ENCODE data around the gene AEBP2.

Gene AEBP2

DNA sequence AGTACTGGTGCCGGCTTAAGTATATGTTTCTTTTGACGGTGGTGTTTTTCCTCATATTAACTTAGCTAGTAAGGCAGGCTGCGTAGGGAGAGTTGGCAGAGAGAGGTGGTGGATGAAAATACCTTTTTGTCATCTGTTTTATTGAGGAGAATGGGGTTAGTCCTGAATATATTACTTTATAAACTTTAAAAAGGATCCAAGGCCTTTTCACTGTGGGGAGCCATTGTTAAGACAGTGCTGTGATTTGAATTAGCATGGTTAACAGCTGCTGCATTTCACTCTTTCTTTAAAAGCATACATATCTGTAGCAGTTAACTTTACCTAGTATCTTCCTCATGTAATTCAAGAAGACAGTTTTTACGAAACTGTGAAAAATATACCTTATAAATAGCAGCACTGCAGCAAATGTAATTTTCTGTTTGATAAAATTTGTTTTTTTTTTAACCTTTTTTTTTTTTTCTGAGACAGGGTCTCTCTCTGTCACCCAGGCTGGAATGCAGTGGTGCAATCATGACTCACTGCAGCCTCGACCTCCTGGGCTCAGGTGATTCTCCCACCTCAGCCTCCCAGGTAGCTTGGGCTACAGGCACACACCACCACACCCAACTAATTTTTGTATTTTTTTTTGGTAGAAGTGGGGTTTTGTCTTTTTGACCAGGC lies 57.1 kb downstream of the AEBP2 start:
- in situ Hi-C loops (cut with MboI; ENCODE audit: low sequenced_read_pairs), result no loop called here

DNA sequence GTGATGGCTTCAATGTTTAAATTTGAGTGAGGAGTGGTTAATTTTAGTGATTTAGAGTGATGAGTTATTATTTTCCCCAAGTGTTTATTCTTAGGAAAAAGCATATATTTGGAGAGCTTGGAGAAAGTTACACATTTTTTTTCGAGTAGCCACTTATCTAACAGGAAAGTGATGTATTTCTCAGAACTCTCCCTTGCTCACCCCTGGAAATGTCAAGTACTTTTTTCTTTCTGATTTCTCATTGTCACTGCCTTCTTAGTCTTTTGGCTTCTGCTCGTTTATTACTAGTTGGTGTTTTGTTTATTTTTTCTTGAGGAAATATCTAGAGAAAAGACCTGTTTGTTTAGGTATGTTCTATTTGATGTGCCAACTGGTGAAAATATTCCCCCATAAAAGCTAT lies 58.8 kb downstream of the AEBP2 start:
- in situ Hi-C loops (cut with MboI; ENCODE audit: low sequenced_read_pairs), result no loop called here

DNA sequence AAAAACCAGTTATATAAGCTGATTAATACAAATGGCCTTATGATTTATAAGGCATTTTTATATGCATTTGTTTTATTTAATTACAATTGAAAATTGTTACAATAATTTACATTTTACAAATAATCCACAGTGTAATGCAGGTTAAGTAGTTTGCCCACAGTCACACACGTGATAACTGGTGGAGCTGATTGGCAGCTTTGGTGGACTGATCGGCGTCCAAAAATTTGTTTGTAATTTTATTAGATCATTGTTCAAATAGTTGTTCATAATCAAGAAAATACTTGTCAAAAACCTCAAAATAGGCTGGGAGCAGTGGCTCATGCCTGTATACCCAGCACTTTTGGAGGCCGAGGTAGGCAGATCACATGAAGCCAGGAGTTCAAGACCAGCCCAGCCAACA lies 59.7 kb downstream of the AEBP2 start:
- in situ Hi-C loops (cut with MboI; ENCODE audit: low sequenced_read_pairs), result no loop called here

DNA sequence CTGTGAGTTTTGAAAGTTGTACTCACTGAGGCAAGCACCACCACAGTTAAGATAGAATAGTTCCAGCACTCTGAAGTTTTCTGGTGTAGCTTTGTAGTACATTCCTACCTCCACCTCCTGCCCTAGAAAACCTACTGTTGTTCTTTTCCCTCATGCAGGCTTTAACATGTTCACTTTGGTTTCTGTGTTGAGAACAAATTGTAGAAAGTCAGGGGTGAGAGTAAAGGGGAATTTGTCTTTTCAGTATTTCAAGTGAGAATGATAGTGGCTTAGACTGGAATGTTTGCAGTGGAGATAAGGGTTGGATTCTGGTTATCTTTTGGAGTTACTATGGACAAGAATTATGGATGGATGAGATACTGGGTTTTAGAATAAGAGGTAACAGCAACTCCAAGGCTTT lies 67.2 kb downstream of the AEBP2 start:
- in situ Hi-C loops (cut with MboI; ENCODE audit: low sequenced_read_pairs), result no loop called here

DNA sequence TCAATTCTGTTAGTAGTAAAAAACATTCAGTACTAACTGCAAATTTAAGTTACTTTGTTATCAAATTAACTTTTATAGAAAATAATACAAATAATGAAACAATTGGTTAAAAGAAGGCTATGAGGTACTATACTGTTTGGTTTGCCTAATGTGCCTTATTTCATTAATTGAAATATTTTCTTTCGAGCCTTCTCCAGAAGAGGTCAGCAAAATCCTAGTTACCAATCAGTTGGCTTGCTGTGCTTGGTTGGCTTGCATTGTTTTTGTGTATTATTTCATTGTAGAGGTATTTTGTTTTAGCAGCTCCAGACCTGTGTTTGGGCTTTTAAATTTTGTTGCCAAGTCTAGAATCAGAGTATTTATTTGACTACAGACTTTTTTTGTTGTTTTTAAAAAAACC lies 68.5 kb downstream of the AEBP2 start:
- in situ Hi-C loops (cut with MboI; ENCODE audit: low sequenced_read_pairs), result no loop called here

DNA sequence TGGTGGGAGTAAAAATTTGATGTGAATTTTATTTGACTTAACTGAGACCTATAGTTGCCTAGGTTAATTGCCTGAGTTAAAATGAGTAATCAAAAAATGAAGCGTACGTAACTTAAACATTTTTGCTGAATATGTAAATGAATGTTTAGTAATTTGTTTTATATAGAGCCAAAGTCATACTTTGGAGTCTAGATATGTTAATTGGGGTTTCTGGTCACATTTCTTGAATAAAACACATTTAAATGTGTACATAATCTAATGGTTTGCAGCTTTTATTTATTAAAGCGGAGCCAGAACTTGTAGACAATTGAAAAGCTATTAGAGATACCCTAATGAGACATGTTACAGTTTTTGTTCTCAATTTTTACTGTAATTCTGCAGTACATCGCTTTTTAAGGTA lies 71.2 kb downstream of the AEBP2 start:
- in situ Hi-C loops (cut with MboI; ENCODE audit: low sequenced_read_pairs), result no loop called here

DNA sequence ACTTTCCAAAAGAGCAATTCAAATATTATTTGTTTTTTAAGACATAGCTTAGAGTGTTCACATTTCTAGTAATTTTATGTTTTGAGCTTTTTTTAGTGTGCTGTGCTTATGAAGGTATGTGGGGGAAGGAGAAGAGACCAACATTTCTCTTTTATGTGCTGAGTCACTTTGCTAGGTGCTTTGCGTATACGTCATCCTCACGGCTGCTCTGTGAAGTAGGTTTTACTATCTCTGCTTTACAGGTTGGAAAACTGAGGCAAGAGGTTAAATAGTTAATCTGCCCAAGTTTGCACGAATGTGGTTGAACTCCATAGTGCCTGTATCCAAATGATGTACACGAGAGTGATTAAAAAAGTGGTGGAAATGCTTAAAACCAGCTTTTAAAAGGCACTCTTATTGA lies 75.9 kb downstream of the AEBP2 start:
- in situ Hi-C loops (cut with MboI; ENCODE audit: low sequenced_read_pairs), result no loop called here

DNA sequence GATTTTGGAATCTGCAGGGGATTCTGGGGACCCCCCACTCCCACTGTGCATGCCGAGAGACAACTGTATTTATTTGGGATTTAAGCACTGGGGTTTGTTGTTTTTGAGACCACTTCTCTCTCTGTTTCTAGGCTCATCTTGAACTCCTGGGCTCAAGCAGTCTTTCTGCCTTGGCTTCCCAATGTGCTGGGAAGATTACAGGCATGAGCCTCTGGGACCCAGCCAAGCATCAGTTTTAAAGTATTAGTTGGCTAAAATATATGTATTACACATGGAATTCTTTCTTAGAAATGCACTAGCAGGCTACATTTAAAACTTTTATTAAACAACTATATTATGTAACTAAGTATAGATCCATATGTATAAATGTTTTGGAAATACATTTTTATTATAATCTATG lies 78.3 kb downstream of the AEBP2 start:
- in situ Hi-C loops (cut with MboI; ENCODE audit: low sequenced_read_pairs), result no loop called here

DNA sequence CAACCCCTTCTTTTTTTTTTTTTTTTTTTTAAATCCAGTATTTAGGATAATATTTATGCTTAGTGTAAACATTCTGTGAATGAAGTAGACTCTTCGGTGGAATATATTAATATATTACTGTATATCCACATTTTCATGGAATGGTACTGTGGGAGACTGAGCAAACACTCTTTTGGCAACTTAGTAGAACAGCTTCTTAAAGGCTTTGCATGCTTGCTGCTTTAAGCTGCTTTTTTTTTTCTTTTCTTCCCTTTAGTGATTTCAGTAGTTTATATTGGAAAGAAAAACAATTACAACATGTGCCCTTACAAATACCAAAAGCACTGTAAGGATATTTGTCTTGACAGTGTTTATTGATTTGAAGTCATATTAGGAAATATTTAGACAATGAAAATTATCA lies 78.9 kb downstream of the AEBP2 start:
- in situ Hi-C loops (cut with MboI; ENCODE audit: low sequenced_read_pairs), result no loop called here

DNA sequence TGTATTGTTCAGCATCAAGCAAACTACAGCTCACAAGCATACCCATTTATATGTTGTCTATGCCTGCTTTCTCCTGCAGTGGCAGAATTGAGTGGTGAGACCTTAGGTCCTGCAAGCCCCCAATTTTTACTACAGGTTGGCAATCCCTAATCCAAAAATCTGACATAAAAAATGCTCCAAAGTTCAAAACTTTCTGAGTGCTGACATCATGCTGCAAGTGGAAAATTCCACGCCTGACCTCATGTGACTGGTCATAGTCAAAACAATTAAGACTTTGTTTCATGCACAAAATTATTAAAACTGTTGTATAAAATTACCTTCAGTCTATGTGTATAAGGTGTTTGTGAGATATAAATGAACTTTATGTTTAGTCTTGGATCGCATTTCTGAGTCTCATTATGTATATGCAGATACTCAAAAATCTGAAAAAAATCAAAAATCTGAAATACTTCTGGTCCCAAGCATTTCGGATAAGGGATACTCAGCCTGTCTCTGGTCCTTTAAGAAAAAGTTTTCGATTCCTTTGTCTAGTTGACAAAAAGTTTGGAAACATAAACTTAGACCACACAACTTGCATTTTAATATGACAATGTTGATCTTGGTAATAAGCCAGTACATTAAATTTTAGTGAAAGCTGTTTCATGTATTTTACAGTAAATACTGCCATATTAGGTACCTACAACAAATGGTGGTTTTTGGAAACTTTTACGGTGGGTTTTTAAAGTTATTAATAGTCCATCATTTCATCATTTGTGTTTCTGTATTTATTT lies 81.5 kb downstream of the AEBP2 start:
- in situ Hi-C loops (cut with MboI; ENCODE audit: low sequenced_read_pairs), result no loop called here

DNA sequence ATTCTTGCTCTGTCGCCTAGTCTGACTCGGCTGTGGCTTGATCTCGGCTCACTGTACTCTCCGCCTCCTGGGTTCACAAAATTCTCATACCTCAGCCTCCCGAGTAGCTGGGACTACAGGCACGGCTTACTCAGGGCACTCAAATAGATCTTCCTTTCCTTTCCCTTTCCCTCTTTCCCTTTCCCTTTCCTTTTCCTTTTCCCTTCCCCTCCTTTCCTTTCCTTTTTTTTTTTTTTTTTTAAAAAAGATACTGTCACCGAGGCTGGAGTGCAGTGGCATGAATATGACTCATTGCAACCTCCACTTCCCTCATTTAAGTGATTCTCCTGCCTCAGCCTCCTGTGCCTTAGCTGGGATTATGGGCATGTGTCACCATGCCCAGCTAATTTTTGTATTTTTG lies 86.0 kb downstream of the AEBP2 start:
- in situ Hi-C loops (cut with MboI; ENCODE audit: low sequenced_read_pairs), result no loop called here

DNA sequence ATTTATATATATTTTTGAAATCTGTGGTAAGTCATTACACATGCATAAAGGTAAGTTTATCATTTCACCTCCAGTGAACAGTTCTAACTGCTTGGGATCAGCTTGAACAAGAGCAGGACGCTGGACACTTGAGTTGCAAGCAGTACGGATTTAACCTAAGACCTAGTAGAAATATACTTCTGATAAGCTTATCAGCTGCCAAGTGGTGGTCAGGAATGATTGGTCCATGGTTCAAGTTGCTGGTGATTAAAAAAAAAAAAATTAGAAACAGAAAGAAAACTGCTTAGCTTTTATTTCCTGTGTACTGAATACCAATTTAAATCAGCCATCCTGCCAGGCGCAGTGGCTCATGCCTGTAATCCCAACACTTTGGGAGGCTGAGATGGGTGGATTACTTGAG lies 88.6 kb downstream of the AEBP2 start:
- in situ Hi-C loops (cut with MboI; ENCODE audit: low sequenced_read_pairs), result no loop called here

DNA sequence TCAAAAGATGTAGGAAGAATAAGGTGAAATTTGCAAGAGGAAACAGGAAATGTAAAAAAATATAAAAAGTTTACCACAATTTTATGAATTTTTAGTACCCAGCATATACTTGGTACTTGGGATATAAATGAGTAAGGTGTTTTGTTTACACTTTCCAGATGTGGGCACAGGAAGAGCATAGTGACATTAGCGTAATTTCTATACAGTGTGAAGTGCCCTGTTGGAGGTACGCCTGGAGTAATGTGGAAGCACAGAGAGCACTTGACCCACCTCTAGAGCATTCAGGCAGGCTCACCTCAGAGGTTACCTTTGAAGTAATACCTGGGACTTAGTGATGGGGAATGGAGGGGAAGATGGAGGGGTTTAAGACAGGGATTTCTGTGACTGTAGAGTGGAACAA lies 89.5 kb downstream of the AEBP2 start:
- in situ Hi-C loops (cut with MboI; ENCODE audit: low sequenced_read_pairs), result no loop called here

DNA sequence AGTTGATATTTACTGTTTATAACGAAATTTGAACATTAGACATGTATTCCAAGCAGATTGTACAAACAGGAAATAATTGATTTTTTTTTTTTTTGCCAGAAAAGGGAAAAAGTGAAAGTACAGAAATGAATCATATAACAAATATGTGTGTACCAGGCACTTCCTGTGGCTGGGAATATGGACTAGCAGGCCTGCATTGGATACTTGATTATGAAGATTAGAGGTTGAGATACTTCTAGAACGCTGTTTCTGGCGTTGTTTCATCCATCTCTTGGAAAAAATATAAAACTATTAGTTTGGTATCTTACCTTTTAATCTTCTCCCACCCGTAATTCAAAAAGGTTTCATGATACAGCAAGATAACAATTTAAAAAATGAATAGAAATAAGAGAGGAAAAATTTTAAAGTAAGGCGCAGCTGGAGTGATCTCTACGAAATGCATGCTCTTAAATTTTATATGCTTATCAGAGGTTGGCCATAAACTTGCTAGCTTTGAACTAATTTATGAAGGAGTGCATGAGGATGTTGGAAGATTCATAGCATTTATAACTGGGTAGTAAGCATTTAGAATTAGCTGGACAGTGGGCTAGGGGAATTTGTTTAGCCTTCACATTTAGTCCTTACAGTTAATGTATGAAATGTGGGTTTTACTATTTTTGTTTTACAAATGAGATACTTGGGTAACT lies 90.8 kb downstream of the AEBP2 start:
- in situ Hi-C loops (cut with MboI; ENCODE audit: low sequenced_read_pairs), result no loop called here

DNA sequence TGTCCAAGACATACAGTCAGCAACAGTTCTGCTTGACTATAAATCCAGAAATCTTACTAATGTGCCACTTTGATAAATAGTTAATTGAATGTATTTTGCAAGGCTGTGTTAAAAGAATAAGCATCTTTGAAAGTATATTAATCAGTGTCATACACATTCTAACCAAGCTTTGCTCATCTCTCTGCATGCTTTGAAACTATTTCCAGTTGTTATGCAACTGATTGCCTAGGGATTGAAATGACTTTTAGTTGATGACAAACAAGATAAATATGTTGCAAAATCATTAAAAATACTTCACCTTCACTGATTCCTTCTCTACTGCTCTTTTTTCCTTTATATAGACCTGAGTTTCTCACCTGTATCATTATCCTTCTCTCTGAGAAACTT lies 91.3 kb downstream of the AEBP2 start:
- in situ Hi-C loops (cut with MboI; ENCODE audit: low sequenced_read_pairs), result no loop called here

DNA sequence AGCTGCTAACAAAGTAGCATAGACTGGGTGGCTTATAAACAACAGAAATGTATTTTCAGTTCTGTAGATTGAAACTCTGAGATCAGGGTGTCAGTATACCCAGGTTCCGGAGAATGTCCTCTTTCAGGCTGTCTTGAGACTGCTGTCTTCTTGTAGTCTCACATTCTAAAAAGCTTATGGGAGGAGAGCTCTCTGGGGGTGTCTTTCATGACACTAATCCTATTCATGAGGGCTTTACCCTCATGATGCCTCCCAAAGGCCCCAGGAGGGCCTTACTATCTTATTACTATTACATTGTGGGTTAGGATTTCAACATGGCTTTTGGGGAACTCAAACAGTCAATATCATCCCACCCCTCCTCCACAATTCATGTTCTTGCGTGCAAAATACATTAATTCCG lies 94.3 kb downstream of the AEBP2 start:
- in situ Hi-C loops (cut with MboI; ENCODE audit: low sequenced_read_pairs), result no loop called here

DNA sequence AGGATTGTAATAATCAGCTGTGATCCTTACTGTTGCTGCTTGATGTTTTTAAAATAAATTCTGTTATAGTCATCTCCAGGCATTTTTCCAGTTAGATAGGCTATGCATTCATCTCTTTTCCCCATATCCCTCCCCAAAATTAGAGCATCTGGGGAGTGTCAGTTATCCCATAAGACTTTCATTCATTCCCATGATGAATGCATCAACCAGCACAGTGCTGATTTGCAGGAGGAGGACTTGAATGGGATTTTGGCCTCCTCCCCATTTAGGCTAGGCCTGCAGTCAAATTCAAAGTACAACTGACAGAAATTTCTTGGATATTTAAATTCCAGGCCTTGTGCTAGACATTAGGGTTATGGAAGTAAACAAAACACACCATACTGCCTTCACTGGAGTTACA lies 99.8 kb downstream of the AEBP2 start:
- in situ Hi-C loops (cut with MboI; ENCODE audit: low sequenced_read_pairs), result no loop called here

DNA sequence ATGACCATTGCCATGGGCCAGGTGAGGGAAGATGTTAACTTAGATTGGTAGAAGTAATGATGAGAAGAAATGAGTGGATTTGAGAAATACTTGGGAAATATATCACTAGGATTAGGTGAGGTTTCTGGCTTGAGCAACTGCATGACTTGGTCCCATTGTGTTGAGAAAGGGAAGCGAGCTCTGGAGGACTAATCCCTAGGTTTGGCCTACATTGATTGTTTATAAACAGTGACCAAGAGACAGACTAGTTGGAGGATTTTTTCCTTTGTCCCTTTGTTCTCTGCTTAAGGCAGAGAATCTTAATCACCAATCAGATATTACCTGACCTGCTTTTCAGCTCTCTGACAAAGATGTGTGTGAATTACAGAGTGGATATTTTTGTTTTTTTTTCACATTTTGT lies 100.5 kb downstream of the AEBP2 start:
- in situ Hi-C loops (cut with MboI; ENCODE audit: low sequenced_read_pairs), result no loop called here

DNA sequence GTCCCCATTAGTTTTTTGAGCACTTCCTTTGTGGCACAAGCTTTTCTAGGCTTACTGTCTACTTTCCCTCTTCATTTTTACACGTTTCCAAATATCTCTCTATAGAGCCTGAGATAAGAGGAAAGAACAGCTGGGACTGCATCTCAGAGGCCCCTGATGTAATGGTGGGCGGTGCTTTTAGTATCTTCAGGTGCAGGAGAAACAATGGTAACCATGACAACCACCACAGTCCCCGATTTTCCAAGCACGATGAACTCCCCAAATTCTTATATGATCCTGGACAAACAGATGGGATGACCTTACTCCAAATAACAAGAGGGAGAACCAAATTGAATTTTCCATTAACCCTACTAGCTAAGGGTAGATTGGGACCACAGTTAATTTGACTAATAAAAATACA lies 103.3 kb downstream of the AEBP2 start:
- in situ Hi-C loops (cut with MboI; ENCODE audit: low sequenced_read_pairs), result no loop called here

DNA sequence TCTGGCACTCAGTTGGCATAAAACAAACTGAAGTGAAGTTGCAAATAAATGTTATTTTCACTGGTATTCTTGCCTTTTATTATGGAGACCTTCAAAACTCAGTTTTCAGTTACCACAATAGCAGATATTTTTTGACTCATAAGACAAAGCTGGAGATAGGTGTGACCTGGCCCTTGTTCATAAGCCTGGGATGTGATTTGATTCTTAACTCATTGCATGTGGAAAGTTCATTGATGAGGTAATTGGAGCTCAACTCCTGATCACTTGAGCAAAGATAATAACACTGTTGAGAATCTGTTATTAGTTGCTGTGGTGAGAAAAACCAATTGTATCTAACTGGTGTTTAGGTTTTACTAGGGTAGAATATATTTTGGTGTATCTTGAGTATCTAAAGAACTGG lies 105.1 kb downstream of the AEBP2 start:
- in situ Hi-C loops (cut with MboI; ENCODE audit: low sequenced_read_pairs), result no loop called here

DNA sequence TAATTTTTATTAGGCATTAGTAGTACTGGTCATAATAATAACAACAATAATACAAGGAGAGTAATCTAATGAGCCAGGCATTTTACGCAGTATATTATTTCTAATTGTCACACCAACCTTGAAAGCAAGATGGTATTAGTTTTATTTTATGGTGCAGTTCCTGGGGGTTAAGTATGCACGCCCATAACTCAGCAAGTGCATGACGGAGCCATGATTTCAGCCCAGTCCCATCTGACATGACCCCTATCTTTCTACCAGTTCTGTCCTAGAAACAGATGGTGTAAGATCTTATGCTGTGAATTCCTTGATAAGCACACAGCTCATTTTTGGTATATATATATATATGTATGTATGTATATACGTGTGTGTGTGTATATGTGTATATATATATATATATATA lies 106.0 kb downstream of the AEBP2 start:
- in situ Hi-C loops (cut with MboI; ENCODE audit: low sequenced_read_pairs), result no loop called here

DNA sequence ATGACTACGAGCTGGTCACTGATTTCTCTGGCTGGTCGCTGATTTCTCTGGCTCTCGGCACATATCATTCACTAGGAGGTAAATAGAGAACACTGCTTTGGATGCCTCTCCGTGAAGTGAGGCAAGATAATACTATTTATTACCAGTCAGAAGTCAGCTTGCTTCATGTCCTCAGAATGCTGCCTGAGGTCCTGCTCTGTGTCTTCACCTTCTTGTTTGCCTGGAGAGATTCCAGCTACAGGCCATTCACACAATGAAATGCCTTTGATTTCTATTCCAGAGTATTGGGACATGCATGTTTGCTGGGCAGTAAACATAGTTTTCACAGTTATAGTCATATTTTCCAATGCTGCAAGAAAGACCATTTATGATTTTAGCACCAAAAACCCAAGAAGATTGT lies 106.7 kb downstream of the AEBP2 start:
- in situ Hi-C loops (cut with MboI; ENCODE audit: low sequenced_read_pairs), result no loop called here

Measured in HL-60/S4 (cell line).